HepG2 (cell line): ENCODE measurements around the gene CACNA1G. TPM values are rescaled to one million over a fixed set of nuclear protein-coding genes. Genes with fewer than 3 reads are reported as not detected.

Experiments used
- GTF3A ChIP-seq: sonication (generic); formaldehyde crosslinking; conservative IDR thresholded peaks from 2 replicates; pipeline ENCODE4 v1.4.0; 2020; ENCODE audit warnings: mild to moderate bottlenecking, missing genetic modification reagents
- HHEX ChIP-seq: IDR thresholded peaks from 2 replicates; pipeline ENCODE4 v1.6.1; 2016; ENCODE audit warnings: control low read depth
- HOXA7 ChIP-seq: sonication (generic); formaldehyde crosslinking; IDR thresholded peaks from 2 replicates; pipeline ENCODE4 v1.8.1; 2022; ENCODE audit warnings: mild to moderate bottlenecking, missing genetic modification reagents, moderate library complexity
- HOXA9 ChIP-seq: sonication (generic); formaldehyde crosslinking; IDR thresholded peaks from 2 replicates; pipeline ENCODE4 v1.8.1; 2022; ENCODE audit warnings: missing genetic modification reagents, mild to moderate bottlenecking, moderate library complexity, borderline replicate concordance
- MEF2D ChIP-seq: sonication (generic); formaldehyde crosslinking; IDR thresholded peaks from 2 replicates; pipeline ENCODE4 v1.5.1; 2020; ENCODE audit warnings: mild to moderate bottlenecking, missing genetic modification reagents
- NFKBIZ ChIP-seq: IDR thresholded peaks from 2 replicates; pipeline ENCODE4 v1.6.1; 2018; ENCODE audit warnings: missing genetic modification reagents, missing compliant biosample characterization
- PLSCR1 ChIP-seq: sonication (generic); formaldehyde crosslinking; IDR thresholded peaks from 2 replicates; pipeline ENCODE4 v1.5.0; 2020; ENCODE audit warnings: missing genetic modification reagents, mild to moderate bottlenecking, borderline replicate concordance
- POGK ChIP-seq: sonication (generic); formaldehyde crosslinking; conservative IDR thresholded peaks from 2 replicates; pipeline ENCODE4 v1.8.0; 2022; ENCODE audit warnings: mild to moderate bottlenecking, moderate library complexity, missing genetic modification reagents
- POLR2AphosphoS5 ChIP-seq: IDR thresholded peaks from 2 replicates; pipeline ENCODE4 v1.6.1; 2012; ENCODE audit warnings: low read depth, low read length
- SNAPC4 ChIP-seq: sonication (generic); formaldehyde crosslinking; IDR thresholded peaks from 2 replicates; pipeline ENCODE4 v1.4.0; 2020; ENCODE audit warnings: mild to moderate bottlenecking, missing genetic modification reagents
- TBX3 ChIP-seq: fragments of 450-650 bp; IDR thresholded peaks from 2 replicates; pipeline ENCODE4 v1.6.1; 2017; ENCODE audit warnings: antibody characterized with exemption, mild to moderate bottlenecking, inconsistent platforms, borderline replicate concordance
- THAP7 ChIP-seq: sonication (generic); formaldehyde crosslinking; IDR thresholded peaks from 2 replicates; pipeline ENCODE4 v1.8.1; 2023; ENCODE audit warnings: mild to moderate bottlenecking, missing genetic modification reagents
- ZBTB46 ChIP-seq: sonication (generic); formaldehyde crosslinking; IDR thresholded peaks from 2 replicates; pipeline ENCODE4 v1.4.0; 2020; ENCODE audit warnings: mild to moderate bottlenecking, missing genetic modification reagents, borderline replicate concordance
- ZFYVE20 ChIP-seq: sonication (generic); formaldehyde crosslinking; IDR thresholded peaks from 2 replicates; pipeline ENCODE4 v1.8.0; 2023; ENCODE audit warnings: low read depth, mild to moderate bottlenecking, moderate library complexity, missing genetic modification reagents, borderline replicate concordance
- ZNF232 ChIP-seq: sonication (generic); formaldehyde crosslinking; IDR thresholded peaks from 2 replicates; pipeline ENCODE4 v1.4.0; 2020; ENCODE audit warnings: missing genetic modification reagents, borderline replicate concordance
- ZNF326 ChIP-seq: sonication (generic); formaldehyde crosslinking; IDR thresholded peaks from 2 replicates; pipeline ENCODE4 v1.4.0; 2020; ENCODE audit warnings: missing genetic modification reagents, borderline replicate concordance
- ZNF562 ChIP-seq: sonication (generic); formaldehyde crosslinking; IDR thresholded peaks from 2 replicates; pipeline ENCODE4 v1.8.0; 2022; ENCODE audit warnings: missing genetic modification reagents, borderline replicate concordance
- ZNF776 ChIP-seq: sonication (generic); formaldehyde crosslinking; IDR thresholded peaks from 2 replicates; pipeline ENCODE4 v1.4.0; 2020; ENCODE audit warnings: mild to moderate bottlenecking, missing genetic modification reagents
- polyA plus RNA-seq, 8 experiments: library from polyadenylated mRNA; depleted of rRNA in 3 of 8; stranded (reverse) in 7 of 8; unstranded in 1 of 8; fragments of >200 nt; fragmentation: Illumina TruSeq in 4 of 8; extraction: Trizol in 4 of 8; gene quantifications; 2 replicates each; pipeline versions ENCODE4 v1.2.1 to v1.2.3, GENCODE V29; 2011 to 2016; ENCODE audit warnings: low read depth in 4 of 8, missing spikeins in 1 of 8, mixed read lengths in 1 of 8; ENCODE audit not compliant: insufficient read depth in 1 of 8
- total RNA-seq, 5 experiments: library from RNA; depleted of rRNA; stranded (reverse); fragments of >200 nt; fragmentation: Illumina TruSeq; extraction: Trizol; gene quantifications; 2 replicates each; pipeline ENCODE4 v1.2.3, GENCODE V29; 2016; ENCODE audit warnings: low read depth in 1 of 5

Gene CACNA1G
- total and polyA plus RNA-seq, 2 of the 13 experiments (the other 11 are each of a cell fraction or from before 2014, with no cell fraction given), result 0.02 TPM; not detected in 1

GRCh38 chr17:50640686-50641351 is 80.3 kb downstream of the CACNA1G start (continued):
- TF ChIP-seq ZNF776 (no peak), GTF3A (no peak), POLR2AphosphoS5 (no peak), NFKBIZ (CRISPR knock-in tag) (0 out of 2 replicates have a peak, but pooled peaks have one; percentile 35), HOXA7 (CRISPR knock-in tag) (no peak), ZNF326 (CRISPR knock-in tag) (no peak), THAP7 (no peak), ZNF232 (CRISPR knock-in tag) (0 out of 2 replicates have a peak, but pooled peaks have one; percentile 26), ZNF562 (no peak), TBX3 (no peak), ZBTB46 (CRISPR knock-in tag) (no peak), PLSCR1 (CRISPR knock-in tag) (no peak), ZFYVE20 (CRISPR knock-in tag) (no peak), POGK (no peak), HHEX (no peak), SNAPC4 (CRISPR knock-in tag) (no peak), MEF2D (no peak), HOXA9 (CRISPR knock-in tag) (no peak)
